GM12892 (cell line): ENCODE data around the gene RFTN1.

Experiments used
- POLR2A ChIP-seq: IDR thresholded peaks from 2 replicates; pipeline ENCODE4 v1.6.1; 2011; ENCODE audit warnings: low read depth, low read length, control low read depth
- POLR2AphosphoS5 ChIP-seq: IDR thresholded peaks from 2 replicates; pipeline ENCODE4 v1.6.1; 2011; ENCODE audit warnings: low read depth, low read length, control low read depth

DNA sequence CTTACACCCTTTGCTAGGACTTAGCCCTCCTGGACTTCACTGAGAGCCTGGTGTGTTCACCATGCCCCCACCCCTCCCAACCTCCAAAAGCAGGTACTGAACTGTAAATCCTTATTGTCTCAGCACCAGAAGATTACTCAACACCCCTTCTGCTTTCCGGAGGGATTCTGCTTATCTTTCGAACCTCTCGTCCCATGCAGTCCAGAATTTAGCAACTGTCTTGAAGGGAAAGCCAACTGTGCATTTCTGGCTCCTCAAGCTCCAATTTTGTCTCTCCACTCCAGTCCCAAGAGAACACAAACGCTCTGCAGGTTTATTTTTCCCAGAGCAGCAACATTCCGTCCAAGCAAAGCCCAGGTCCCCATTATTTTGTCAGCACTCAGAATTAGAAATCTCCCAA is 49.6 kb downstream of the RFTN1 start:
- TF ChIP-seq POLR2AphosphoS5, result 0 out of 2 replicates have a peak, but pooled peaks have one; percentile 38
- TF ChIP-seq POLR2A, result no peak
